IMR-90 (cell line): ENCODE data around the gene LSM14A.

Source experiments
- BHLHE40 ChIP-seq: fragments of 150-350 bp; IDR thresholded peaks from 2 replicates; pipeline ENCODE4 v1.6.1; 2016; ENCODE audit warnings: mild to moderate bottlenecking, low read depth, low read length
- CEBPB ChIP-seq: IDR thresholded peaks from 2 replicates; pipeline ENCODE4 v1.6.1; 2012; ENCODE audit warnings: low read depth, low read length, improper control_type of control experiment
- CHD1 ChIP-seq: IDR thresholded peaks from 2 replicates; pipeline ENCODE4 v1.6.1; 2012; ENCODE audit warnings: low read depth, low read length, improper control_type of control experiment
- FOS ChIP-seq: fragments of 150-350 bp; IDR thresholded peaks from 2 replicates; pipeline ENCODE4 v1.6.1; 2016; ENCODE audit warnings: low read depth, low read length
- MAFK ChIP-seq: IDR thresholded peaks from 2 replicates; pipeline ENCODE4 v1.6.1; 2012; ENCODE audit warnings: low read depth, low read length, improper control_type of control experiment
- MAZ ChIP-seq: IDR thresholded peaks from 2 replicates; pipeline ENCODE4 v1.6.1; 2012; ENCODE audit warnings: low read depth, mild to moderate bottlenecking, low read length, improper control_type of control experiment, moderate library complexity, borderline replicate concordance
- NFE2L2 ChIP-seq: fragments of 150-350 bp; IDR thresholded peaks from 2 replicates; pipeline ENCODE4 v1.6.1; 2016; ENCODE audit warnings: low read depth, mild to moderate bottlenecking, low read length
- POLR2A ChIP-seq: IDR thresholded peaks from 2 replicates; pipeline ENCODE4 v1.6.1; 2012; ENCODE audit warnings: mild to moderate bottlenecking, low read depth, low read length
- RAD21 ChIP-seq: IDR thresholded peaks from 2 replicates; pipeline ENCODE4 v1.6.1; 2012; ENCODE audit warnings: low read length, improper control_type of control experiment
- RCOR1 ChIP-seq: IDR thresholded peaks from 2 replicates; pipeline ENCODE4 v1.6.1; 2012; ENCODE audit warnings: mild to moderate bottlenecking, low read length, improper control_type of control experiment; ENCODE audit not compliant: insufficient replicate concordance
- RFX5 ChIP-seq: IDR thresholded peaks from 2 replicates; pipeline ENCODE4 v1.8.0; 2012; ENCODE audit warnings: low read depth, mild to moderate bottlenecking, low read length, moderate library complexity
- SMC3 ChIP-seq: fragments of 150-350 bp; IDR thresholded peaks from 2 replicates; pipeline ENCODE4 v1.6.1; 2016; ENCODE audit warnings: low read depth, mild to moderate bottlenecking, antibody characterized with exemption, low read length, moderate library complexity
- TF ChIP-seq, protein P1 (sequence below): conservative IDR thresholded peaks from 2 replicates; pipeline ENCODE4 v1.5.1; 2012; ENCODE audit warnings: mild to moderate bottlenecking, low read depth, low read length, improper control_type of control experiment
- TF ChIP-seq, protein P2 (sequence below): fragments of 150-350 bp; IDR thresholded peaks from 2 replicates; pipeline ENCODE4 v1.6.1; 2017; ENCODE audit warnings: mild to moderate bottlenecking, antibody characterized with exemption, low read length, low read depth

DNA sequence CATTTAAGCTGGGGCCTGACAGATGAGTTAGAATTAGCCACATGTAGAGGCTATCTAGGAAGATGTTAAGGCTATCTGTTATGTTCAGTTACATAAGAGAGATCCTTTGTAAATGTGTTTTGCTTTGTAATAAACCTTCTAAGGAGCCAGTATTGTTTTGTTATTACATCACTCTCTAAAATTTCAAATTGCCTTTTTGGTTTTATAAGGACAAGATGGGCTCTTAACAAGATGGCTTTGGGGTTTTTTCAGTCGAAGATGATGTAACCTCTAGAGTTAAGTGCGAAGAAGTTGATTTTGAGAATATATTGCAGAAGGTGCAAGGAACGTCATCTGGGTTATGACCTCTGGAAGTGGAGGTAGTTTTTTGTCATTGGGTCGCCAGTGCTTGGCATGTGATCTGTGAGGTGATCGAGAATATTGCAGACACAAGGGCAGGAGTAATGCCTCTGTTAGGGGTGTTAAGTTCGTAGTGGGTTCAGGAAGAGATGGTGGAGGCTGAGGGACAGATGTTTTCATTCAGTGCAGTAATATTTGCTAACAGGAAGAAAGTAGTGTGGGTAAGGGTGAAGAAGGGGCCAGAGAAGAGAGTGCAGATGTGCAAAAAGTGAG, 12.7 kb downstream of the LSM14A start:
- TF ChIP-seq MAFK, result no peak
- TF ChIP-seq, protein P1, sequence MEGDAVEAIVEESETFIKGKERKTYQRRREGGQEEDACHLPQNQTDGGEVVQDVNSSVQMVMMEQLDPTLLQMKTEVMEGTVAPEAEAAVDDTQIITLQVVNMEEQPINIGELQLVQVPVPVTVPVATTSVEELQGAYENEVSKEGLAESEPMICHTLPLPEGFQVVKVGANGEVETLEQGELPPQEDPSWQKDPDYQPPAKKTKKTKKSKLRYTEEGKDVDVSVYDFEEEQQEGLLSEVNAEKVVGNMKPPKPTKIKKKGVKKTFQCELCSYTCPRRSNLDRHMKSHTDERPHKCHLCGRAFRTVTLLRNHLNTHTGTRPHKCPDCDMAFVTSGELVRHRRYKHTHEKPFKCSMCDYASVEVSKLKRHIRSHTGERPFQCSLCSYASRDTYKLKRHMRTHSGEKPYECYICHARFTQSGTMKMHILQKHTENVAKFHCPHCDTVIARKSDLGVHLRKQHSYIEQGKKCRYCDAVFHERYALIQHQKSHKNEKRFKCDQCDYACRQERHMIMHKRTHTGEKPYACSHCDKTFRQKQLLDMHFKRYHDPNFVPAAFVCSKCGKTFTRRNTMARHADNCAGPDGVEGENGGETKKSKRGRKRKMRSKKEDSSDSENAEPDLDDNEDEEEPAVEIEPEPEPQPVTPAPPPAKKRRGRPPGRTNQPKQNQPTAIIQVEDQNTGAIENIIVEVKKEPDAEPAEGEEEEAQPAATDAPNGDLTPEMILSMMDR, result no peak
- no peak for TF ChIP-seq POLR2A
- no peak for TF ChIP-seq CEBPB
- TF ChIP-seq MAZ, result no peak
- no peak for TF ChIP-seq BHLHE40
- TF ChIP-seq SMC3, result no peak
- TF ChIP-seq RFX5, result no peak
- TF ChIP-seq RCOR1, result no peak
- no peak for TF ChIP-seq NFE2L2
- TF ChIP-seq, protein P2, sequence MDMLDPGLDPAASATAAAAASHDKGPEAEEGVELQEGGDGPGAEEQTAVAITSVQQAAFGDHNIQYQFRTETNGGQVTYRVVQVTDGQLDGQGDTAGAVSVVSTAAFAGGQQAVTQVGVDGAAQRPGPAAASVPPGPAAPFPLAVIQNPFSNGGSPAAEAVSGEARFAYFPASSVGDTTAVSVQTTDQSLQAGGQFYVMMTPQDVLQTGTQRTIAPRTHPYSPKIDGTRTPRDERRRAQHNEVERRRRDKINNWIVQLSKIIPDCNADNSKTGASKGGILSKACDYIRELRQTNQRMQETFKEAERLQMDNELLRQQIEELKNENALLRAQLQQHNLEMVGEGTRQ, result no peak
- no peak for TF ChIP-seq CHD1
- TF ChIP-seq FOS, result no peak
- no peak for TF ChIP-seq RAD21
